WTC11 (cell line): ENCODE results near the gene RPH3AL.

Experiments
- CTCF ChIP-seq: fragments of 200-600 bp; IDR thresholded peaks from 2 replicates; pipeline ENCODE4 v1.8.0; 2022; ENCODE audit warnings: antibody characterized with exemption
- NR3C1 ChIP-seq: sonication (generic); formaldehyde crosslinking; conservative IDR thresholded peaks from 2 replicates; pipeline ENCODE4 v1.8.1; 2023; ENCODE audit warnings: low read depth, mild to moderate bottlenecking, missing genetic modification reagents

GRCh38 chr17:335691-336090 is 16.9 kb downstream of the RPH3AL start:
- TF ChIP-seq CTCF, result no peak
- TF ChIP-seq NR3C1 (CRISPR knock-in tag), result no peak
